ENCODE data around the gene ANKUB1. TPM values are rescaled to one million over a fixed set of nuclear protein-coding genes. Genes with fewer than 3 reads are reported as not detected.

The ANKUB1 gene
- total and polyA plus RNA-seq, 12 donors, result not detected

DNA sequence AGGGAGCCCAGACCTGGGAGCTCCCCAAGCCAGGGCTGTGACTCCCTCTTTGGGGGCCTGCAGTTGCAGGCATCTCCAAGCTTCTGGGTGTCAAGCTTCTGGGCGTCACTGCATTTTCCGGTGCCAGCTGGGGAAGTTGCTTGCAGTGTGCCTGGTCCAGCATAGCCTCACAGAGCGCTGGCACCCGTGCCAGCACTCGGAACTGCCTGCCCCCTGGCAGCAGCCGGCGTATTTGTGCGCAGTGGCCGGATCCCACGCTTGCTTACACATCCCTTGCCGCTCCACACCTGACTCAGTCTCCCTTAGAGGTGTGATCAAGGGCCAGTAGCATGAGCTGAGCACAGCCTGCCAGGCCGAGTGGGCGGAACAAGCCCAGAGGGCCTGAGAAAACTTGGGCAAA lies 77.1 kb downstream of the ANKUB1 start:
- no peak overlapping the region for H3K4me3 ChIP-seq
- H3K4me1 ChIP-seq (replicated peaks in 1 of 2), result peaks cover 0 to 3% of the 10 kb centered on the region in 2 donors
- intact Hi-C loops (cut with DNase I), result loop anchor here (5.0 to 10.0 kb wide), 2 partner anchors 50 to 203 kb away; no protein-coding TSS in a partner anchor
- H3K27ac ChIP-seq, result no peak overlapping the region
- no peak for DNase-seq
- peaks cover 0 to 3% (median 0%) of the 10 kb centered on the region in 3 donors for H3K9me3 ChIP-seq (replicated peaks in 1 of 3)
- no peaks in the 10 kb centered on the region for H3K36me3 ChIP-seq (replicated peaks in 1 of 2)
- no peaks in the 10 kb centered on the region for H3K27me3 ChIP-seq
- 92 to 96% (median 95%) methylated on average over 11 to 13 of the region's 13 CpGs for WGBS, 4 donors
- TF ChIP-seq POLR2A (IDR thresholded peaks at IDR 0.05), result no peak
- TF ChIP-seq, protein P1, sequence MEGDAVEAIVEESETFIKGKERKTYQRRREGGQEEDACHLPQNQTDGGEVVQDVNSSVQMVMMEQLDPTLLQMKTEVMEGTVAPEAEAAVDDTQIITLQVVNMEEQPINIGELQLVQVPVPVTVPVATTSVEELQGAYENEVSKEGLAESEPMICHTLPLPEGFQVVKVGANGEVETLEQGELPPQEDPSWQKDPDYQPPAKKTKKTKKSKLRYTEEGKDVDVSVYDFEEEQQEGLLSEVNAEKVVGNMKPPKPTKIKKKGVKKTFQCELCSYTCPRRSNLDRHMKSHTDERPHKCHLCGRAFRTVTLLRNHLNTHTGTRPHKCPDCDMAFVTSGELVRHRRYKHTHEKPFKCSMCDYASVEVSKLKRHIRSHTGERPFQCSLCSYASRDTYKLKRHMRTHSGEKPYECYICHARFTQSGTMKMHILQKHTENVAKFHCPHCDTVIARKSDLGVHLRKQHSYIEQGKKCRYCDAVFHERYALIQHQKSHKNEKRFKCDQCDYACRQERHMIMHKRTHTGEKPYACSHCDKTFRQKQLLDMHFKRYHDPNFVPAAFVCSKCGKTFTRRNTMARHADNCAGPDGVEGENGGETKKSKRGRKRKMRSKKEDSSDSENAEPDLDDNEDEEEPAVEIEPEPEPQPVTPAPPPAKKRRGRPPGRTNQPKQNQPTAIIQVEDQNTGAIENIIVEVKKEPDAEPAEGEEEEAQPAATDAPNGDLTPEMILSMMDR (IDR thresholded peaks at IDR 0.05), result no peak

DNA sequence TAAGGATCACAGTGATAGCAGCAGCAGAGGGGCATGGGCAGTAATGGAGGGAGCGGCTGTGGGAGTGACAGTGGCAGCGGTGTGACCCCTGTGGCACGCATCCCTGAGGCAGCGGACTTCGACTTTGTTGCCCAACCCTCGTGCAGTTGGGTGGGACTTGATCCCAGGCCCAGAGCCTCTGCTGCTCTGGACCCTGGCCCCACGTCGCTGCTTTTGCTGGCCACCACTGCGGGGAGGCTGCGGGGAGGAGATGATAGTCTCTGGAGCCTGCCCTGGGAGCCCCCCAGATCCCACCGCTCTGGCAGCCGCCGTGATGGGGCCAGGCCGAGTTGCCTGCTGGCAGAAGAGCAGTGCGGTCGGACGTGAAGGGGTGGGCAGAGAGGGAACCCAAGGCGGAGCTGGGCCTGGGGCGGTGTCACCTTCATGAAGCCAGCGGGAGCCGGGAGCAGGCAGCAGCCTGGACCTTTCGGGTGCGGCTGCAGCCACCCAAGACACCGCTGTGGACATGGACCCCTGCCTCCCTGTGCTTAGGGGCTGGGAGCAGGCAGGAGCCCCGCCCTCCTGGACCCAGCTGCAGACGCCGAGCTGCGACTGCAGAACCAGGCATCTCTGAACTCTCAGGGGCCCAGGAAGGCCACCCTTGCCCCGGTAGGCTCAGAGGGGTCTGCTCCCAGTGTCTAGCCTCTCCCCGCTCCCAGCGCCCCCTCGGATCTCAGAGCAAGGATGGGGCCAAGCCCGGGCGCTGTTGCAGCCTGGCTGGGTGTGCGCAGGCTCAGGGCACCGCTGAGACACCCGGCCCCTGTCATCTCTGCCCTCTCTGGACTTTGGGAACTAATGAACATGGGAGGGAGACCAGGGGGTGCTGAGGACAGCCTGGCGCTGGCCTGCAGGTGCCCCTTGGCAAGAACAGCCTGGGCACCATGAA lies 78.4 kb downstream of the ANKUB1 start:
- Histone ChIP-seq H3K36me3 (replicated peaks in 1 of 2) (no peaks in the 10 kb centered on the region), H3K4me3 (no peak overlapping the region), H3K27me3 (no peaks in the 10 kb centered on the region), H3K4me1 (replicated peaks in 1 of 2) (peaks cover 0 to 3% of the 10 kb centered on the region in 2 donors), H3K9me3 (replicated peaks in 1 of 3) (no peaks in the 10 kb centered on the region), H3K27ac (no peak overlapping the region)
- intact Hi-C loops (cut with DNase I), result loop anchor here (10.0 kb wide), 1 partner anchor 49 kb away; no protein-coding TSS in a partner anchor
- no peak for DNase-seq
- TF ChIP-seq, protein P1 (IDR thresholded peaks at IDR 0.05), result no peak
- TF ChIP-seq POLR2A (IDR thresholded peaks at IDR 0.05), result no peak
- WGBS, 4 donors, result 91 to 93% (median 93%) methylated on average over 3 to 38 of the region's 38 CpGs

Small RNAs within 50 kb of the gene (small RNA-seq; reads per million reads assigned to genes)
- gene RNU6-507P, result 0 reads per million in 2 donors

Other genes with a start within 250 kb of the ANKUB1 start
- gene WWTR1, start 134.5 kb downstream of the ANKUB1 start, total RNA-seq, result 10 to 100 TPM; 26.7 to 56.2 (median 41.2) TPM
- 10 to 100 TPM; 11.9 to 33.0 (median 17.2) TPM for gene WWTR1, start 134.5 kb downstream of the ANKUB1 start, polyA plus RNA-seq
- 10 to 100 TPM; 14.6 to 48.8 (median 27.9) TPM for gene COMMD2, start 40.1 kb downstream of the ANKUB1 start, total RNA-seq
- gene COMMD2, start 40.1 kb downstream of the ANKUB1 start, polyA plus RNA-seq, result 10 to 100 TPM in 1 of 3 donors, 1 to 10 TPM in 2; 4.4 to 39.1 (median 6.1) TPM
- gene RNF13, start 20.7 kb upstream of the ANKUB1 start, total RNA-seq, result 100 to 1,000 TPM in 3 of 9 donors, 10 to 100 TPM in 6; 53.1 to 136 (median 79.7) TPM
- gene RNF13, start 20.7 kb upstream of the ANKUB1 start, polyA plus RNA-seq, result 10 to 100 TPM; 28.6 to 80.8 (median 35.0) TPM
- 100 to 1,000 TPM in 1 of 9 donors, 10 to 100 TPM in 8; 13.4 to 129 (median 49.4) TPM for gene PFN2, start 178.3 kb upstream of the ANKUB1 start, total RNA-seq
- 100 to 1,000 TPM in 1 of 3 donors, 10 to 100 TPM in 2; 28.6 to 148 (median 35.2) TPM for gene PFN2, start 178.3 kb upstream of the ANKUB1 start, polyA plus RNA-seq